ENCODE measurements around the gene GRM7.

GRM7 gene

GRCh38 chr3:7332696-7333095, 471.8 kb downstream of the GRM7 start:
- no peak for DNase-seq (ENCODE audit: low spot score)
- TF ChIP-seq CTCF (conservative IDR thresholded peaks at IDR 0.05; ENCODE audit: low read depth), result no peak
- ChIA-PET POLR2A (ENCODE audit: low non-redundant PET) (no interaction called here), CTCF (no interaction called here)
- no peak overlapping the region for H3K27ac ChIP-seq

GRCh38 chr3:7333125-7333524, 472.2 kb downstream of the GRM7 start:
- CTCF ChIA-PET, result no interaction called here
- no peak for DNase-seq (ENCODE audit: low spot score)
- H3K27ac ChIP-seq, result no peak overlapping the region
- POLR2A ChIA-PET (ENCODE audit: low non-redundant PET), result no interaction called here
- TF ChIP-seq CTCF (conservative IDR thresholded peaks at IDR 0.05; ENCODE audit: low read depth), result no peak

- TF ChIP-seq CTCF (conservative IDR thresholded peaks at IDR 0.05; ENCODE audit: low read depth), result no peak
- no peak overlapping the region for H3K27ac ChIP-seq
- DNase-seq (ENCODE audit: low spot score), result no peak
- ChIA-PET CTCF (no interaction called here), POLR2A (ENCODE audit: low non-redundant PET) (no interaction called here)
Observed at GRCh38 chr3:7340795-7341194, 479.9 kb downstream of the GRM7 start.

GRCh38 chr3:7346364-7346763, 485.4 kb downstream of the GRM7 start:
- no peak overlapping the region for H3K27ac ChIP-seq
- DNase-seq (ENCODE audit: low spot score), result no peak
- ChIA-PET POLR2A (ENCODE audit: low non-redundant PET) (no interaction called here), CTCF (interaction anchor here (0.5 kb wide), 1 partner anchor 1547 kb away, joined by 3 read pairs; no protein-coding TSS in a partner anchor)
- TF ChIP-seq CTCF (conservative IDR thresholded peaks at IDR 0.05; ENCODE audit: low read depth), result no peak

GRCh38 chr3:7357101-7357500, 496.2 kb downstream of the GRM7 start:
- H3K27ac ChIP-seq, result no peak overlapping the region
- ChIA-PET POLR2A (ENCODE audit: low non-redundant PET) (no interaction called here), CTCF (no interaction called here)
- no peak for DNase-seq (ENCODE audit: low spot score)
- no peak for TF ChIP-seq CTCF (conservative IDR thresholded peaks at IDR 0.05; ENCODE audit: low read depth)

GRCh38 chr3:7367968-7368367, 507.1 kb downstream of the GRM7 start:
- no peak for TF ChIP-seq CTCF (conservative IDR thresholded peaks at IDR 0.05; ENCODE audit: low read depth)
- DNase-seq (ENCODE audit: low spot score), result no peak
- POLR2A ChIA-PET (ENCODE audit: low non-redundant PET), result no interaction called here
- H3K27ac ChIP-seq, result no peak overlapping the region
- CTCF ChIA-PET, result no interaction called here

GRCh38 chr3:7368597-7368996, 507.7 kb downstream of the GRM7 start:
- POLR2A ChIA-PET (ENCODE audit: low non-redundant PET), result no interaction called here
- CTCF ChIA-PET, result no interaction called here
- H3K27ac ChIP-seq, result no peak overlapping the region
- no peak for TF ChIP-seq CTCF (conservative IDR thresholded peaks at IDR 0.05; ENCODE audit: low read depth)
- no peak for DNase-seq (ENCODE audit: low spot score)

Data from RWPE1 (cell line).